Gastroesophageal sphincter (tissue), 3 donors: ENCODE data around the gene SCARB1.

ENCODE experiments used
- EP300 ChIP-seq: sonication (generic); formaldehyde crosslinking; IDR thresholded peaks from one replicate; pipeline ENCODE4 v1.6.1; 2017; ENCODE audit warnings: antibody characterized with exemption, mild to moderate bottlenecking
- POLR2A ChIP-seq, 2 donors: fragments of 450-650 bp; IDR thresholded peaks; one replicate each; pipeline ENCODE4 v1.6.1; 2017; ENCODE audit warnings: antibody characterized with exemption in 2 of 2, mild to moderate bottlenecking in 2 of 2, moderate library complexity in 1 of 2
- POLR2AphosphoS5 ChIP-seq: sonication (generic); formaldehyde crosslinking; IDR thresholded peaks from one replicate; pipeline ENCODE4 v1.6.1; 2017; ENCODE audit warnings: antibody characterized with exemption
- TF ChIP-seq, protein P1 (sequence below), 4 experiments: fragments of 200-600 bp in 2 of 4; fragments of 450-650 bp in 2 of 4; sonication (generic) in 1 of 4; IDR thresholded peaks; one replicate each; pipeline ENCODE4 v1.5.1; 2017 to 2019; ENCODE audit warnings: antibody characterized with exemption in 4 of 4, mild to moderate bottlenecking in 2 of 4, moderate library complexity in 2 of 4

DNA sequence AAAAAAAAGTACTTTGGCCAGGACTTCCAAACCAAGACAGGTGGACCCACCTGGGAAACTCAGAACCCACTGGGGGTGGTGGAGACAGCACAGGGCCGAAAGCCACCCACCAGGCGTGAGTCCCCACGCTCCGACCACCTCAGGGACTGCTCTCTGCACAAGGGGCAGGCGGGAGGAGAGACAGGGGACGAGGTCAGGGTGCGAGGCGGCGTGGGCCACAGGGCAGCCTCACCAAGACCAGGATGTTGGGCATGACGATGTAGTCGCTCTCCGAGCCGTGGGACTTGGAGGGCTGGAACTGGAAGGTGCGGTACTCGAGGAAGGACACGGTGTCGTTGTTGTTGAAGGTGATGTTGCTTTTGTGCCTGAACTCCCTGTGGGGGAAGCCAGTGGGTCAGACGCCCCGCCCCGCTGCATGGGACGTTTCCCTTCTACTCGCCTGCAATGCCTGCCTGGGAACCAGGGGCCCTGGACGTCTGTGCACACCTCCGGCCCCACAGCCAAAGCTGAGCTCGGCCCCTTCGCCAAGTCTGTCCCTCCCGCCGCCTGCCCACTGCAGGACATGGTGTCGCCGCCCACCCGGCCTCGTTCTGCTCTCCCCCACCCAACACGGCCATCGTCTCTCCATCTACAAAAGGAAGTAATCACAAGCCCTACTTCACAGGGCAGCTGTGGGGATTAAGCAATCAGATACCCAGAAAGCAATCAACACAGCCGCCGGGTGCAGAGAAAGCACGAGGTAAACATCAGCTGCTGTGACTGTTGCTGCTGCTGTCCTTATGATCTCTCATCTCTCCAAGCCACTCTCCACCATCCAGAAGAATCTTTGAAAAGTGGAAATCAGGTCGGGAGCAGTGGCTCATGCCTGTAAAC is 48.7 kb downstream of the SCARB1 start:
- TF ChIP-seq, protein P1, sequence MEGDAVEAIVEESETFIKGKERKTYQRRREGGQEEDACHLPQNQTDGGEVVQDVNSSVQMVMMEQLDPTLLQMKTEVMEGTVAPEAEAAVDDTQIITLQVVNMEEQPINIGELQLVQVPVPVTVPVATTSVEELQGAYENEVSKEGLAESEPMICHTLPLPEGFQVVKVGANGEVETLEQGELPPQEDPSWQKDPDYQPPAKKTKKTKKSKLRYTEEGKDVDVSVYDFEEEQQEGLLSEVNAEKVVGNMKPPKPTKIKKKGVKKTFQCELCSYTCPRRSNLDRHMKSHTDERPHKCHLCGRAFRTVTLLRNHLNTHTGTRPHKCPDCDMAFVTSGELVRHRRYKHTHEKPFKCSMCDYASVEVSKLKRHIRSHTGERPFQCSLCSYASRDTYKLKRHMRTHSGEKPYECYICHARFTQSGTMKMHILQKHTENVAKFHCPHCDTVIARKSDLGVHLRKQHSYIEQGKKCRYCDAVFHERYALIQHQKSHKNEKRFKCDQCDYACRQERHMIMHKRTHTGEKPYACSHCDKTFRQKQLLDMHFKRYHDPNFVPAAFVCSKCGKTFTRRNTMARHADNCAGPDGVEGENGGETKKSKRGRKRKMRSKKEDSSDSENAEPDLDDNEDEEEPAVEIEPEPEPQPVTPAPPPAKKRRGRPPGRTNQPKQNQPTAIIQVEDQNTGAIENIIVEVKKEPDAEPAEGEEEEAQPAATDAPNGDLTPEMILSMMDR (IDR thresholded peaks at IDR 0.05) = no peak
- no peak for TF ChIP-seq POLR2A (IDR thresholded peaks at IDR 0.05)
- no peak for TF ChIP-seq POLR2AphosphoS5
- TF ChIP-seq EP300 = no peak
